ENCODE results near the gene KLHDC7B.
"Not testable (repeated sequence)": the region's sequence is repeated elsewhere in the genome, so short reads cannot be mapped to it uniquely, and the experiment has no call there.

Gene KLHDC7B

GRCh38 chr22:50517495-50518260 lies 28.0 kb upstream of the KLHDC7B start:
- DNase-seq (ENCODE audit: low read depth): no peak

- DNase-seq (ENCODE audit: low read depth): no peak
These were observed 27.1 kb upstream of the KLHDC7B start for GRCh38 chr22:50518606-50519005.

- DNase-seq (ENCODE audit: low read depth): no peak
These were observed 26.5 kb upstream of the KLHDC7B start for GRCh38 chr22:50519151-50519550.

- DNase-seq (ENCODE audit: low read depth): not testable (repeated sequence)
These were observed 25.5 kb upstream of the KLHDC7B start for GRCh38 chr22:50520184-50520583.

GRCh38 chr22:50520826-50521453 lies 24.8 kb upstream of the KLHDC7B start:
- DNase-seq (ENCODE audit: low read depth): no peak

- no peak for DNase-seq (ENCODE audit: low read depth)
These were observed 24.0 kb upstream of the KLHDC7B start for GRCh38 chr22:50521710-50522109.

GRCh38 chr22:50522208-50522805 lies 23.4 kb upstream of the KLHDC7B start:
- no peak for DNase-seq (ENCODE audit: low read depth)

- DNase-seq (ENCODE audit: low read depth): no peak
These were observed 22.8 kb upstream of the KLHDC7B start for GRCh38 chr22:50522806-50523438.

- DNase-seq (ENCODE audit: low read depth): no peak
These were observed 22.3 kb upstream of the KLHDC7B start for GRCh38 chr22:50523458-50523805.

GRCh38 chr22:50523806-50524675 lies 21.7 kb upstream of the KLHDC7B start:
- DNase-seq (ENCODE audit: low read depth): no peak

- no peak for DNase-seq (ENCODE audit: low read depth)
These were observed 21.0 kb upstream of the KLHDC7B start for GRCh38 chr22:50524676-50525103.

GRCh38 chr22:50525104-50525857 lies 20.4 kb upstream of the KLHDC7B start, which contains the start of gene SCO2:
TSS of gene SCO2 (minus strand) at chr22:50525598. CDS start at chr22:50524411, 1,187 bp downstream.
- DNase-seq (ENCODE audit: low read depth): peak; percentile 95

GRCh38 chr22:50525858-50526107 lies 19.9 kb upstream of the KLHDC7B start:
- DNase-seq (ENCODE audit: low read depth): no peak

- DNase-seq (ENCODE audit: low read depth): peak; percentile 57
These were observed 19.4 kb upstream of the KLHDC7B start for GRCh38 chr22:50526108-50526833.

- peak; percentile 44 for DNase-seq (ENCODE audit: low read depth)
These were observed 18.6 kb upstream of the KLHDC7B start for GRCh38 chr22:50526834-50527801.

GRCh38 chr22:50527921-50528681 lies 17.6 kb upstream of the KLHDC7B start:
- no peak for DNase-seq (ENCODE audit: low read depth)

GRCh38 chr22:50528682-50529415 lies 16.9 kb upstream of the KLHDC7B start:
- DNase-seq (ENCODE audit: low read depth): no peak

- no peak for DNase-seq (ENCODE audit: low read depth)
These were observed 16.2 kb upstream of the KLHDC7B start for GRCh38 chr22:50529416-50529896.
